Measurements from ENCODE around the gene UTP20.
A peak's percentile ranks its signal among the peaks of the same experiment; 100 is the strongest.
"Not testable (repeated sequence)": the region's sequence is repeated elsewhere in the genome, so short reads cannot be mapped to it uniquely, and the experiment has no call there.

UTP20 gene

GRCh38 chr12:101327051-101327450 lies 47.1 kb downstream of the UTP20 start:
- DNase-seq (ENCODE audit: low spot score) = no peak

- DNase-seq (ENCODE audit: low spot score) = no peak
Measured at GRCh38 chr12:101327546-101327945, 47.6 kb downstream of the UTP20 start.

DNA sequence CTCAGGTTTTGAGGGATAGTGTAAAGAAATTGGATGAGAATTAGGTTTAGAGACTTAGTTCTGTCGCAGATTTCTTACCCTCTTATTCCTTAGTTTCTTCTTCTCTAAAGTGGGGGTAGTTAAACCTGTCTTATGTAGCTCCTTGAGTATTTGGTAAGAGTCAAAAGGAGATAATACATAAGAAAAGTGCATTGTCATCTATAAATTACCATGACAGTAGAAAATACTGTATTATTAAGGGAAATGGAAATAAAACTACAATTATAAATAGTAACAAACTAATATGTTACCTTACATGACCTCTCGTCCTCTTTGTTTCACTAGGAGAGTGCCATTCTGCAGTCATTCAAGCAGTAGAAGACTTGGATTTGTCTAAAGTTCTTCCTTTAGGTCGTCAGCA lies 49.0 kb downstream of the UTP20 start:
- no peak for DNase-seq (ENCODE audit: low spot score)

GRCh38 chr12:101330631-101331030 lies 50.7 kb downstream of the UTP20 start:
- DNase-seq (ENCODE audit: low spot score) = no peak

DNA sequence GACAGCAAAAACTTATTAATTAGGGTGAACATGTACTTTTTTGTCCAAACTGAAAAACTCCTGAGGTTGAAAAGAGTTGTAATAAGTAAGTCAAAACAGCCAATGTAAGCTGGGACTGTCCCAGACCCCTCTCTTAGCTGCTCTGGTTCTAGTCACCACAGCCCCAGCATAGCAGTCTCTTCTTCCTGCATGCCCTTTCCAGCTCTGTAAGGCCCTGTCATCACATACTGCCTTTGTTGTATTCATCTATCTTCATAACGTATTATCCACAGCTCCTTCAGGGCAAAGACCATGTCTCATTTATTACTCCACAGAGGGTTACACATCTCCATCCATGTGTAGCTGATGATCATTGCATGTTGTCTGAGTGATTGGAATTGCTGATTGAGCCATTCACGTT lies 56.5 kb downstream of the UTP20 start:
- DNase-seq (ENCODE audit: low spot score) = no peak

DNA sequence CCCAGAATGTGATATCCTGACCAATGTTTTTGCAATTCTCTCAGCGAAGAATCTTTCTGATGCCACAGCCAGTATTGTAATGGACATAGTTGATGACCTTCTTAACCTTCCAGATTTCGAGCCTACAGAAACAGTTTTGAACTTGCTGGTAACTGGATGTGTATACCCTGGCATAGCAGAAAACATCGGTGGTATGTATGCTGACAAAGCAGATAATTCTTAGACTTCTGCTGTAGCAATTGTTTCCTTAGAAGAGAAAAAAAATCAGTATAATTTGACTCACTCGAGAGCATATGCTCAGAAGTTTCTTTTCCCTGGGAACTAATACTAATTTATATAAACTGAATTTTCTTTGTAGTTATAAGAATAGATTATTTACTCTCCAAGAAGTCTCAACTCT lies 58.2 kb downstream of the UTP20 start:
- DNase-seq (ENCODE audit: low spot score) = no peak

GRCh38 chr12:101343893-101344292 lies 64.0 kb downstream of the UTP20 start:
- no peak for DNase-seq (ENCODE audit: low spot score)

GRCh38 chr12:101351682-101352081 lies 71.8 kb downstream of the UTP20 start:
- DNase-seq (ENCODE audit: low spot score) = no peak

DNA sequence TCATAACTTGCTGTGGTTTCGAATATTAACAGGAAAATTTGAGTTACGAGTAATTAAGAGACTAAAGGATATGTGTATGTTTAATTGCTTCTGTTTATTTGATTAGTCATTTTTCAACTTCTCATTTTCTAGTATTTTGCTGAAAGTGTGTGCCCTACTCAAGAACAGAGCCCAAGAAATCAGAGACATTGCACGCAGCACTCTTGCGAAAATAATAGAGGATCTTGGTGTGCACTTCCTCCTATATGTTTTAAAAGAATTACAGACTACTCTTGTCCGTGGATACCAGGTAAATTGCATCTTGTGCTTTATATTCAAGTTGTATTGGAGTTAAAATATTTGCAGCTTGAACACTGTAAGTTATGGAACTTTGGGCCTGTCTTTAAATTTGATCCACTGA lies 76.9 kb downstream of the UTP20 start:
- DNase-seq (ENCODE audit: low spot score) = no peak

DNA sequence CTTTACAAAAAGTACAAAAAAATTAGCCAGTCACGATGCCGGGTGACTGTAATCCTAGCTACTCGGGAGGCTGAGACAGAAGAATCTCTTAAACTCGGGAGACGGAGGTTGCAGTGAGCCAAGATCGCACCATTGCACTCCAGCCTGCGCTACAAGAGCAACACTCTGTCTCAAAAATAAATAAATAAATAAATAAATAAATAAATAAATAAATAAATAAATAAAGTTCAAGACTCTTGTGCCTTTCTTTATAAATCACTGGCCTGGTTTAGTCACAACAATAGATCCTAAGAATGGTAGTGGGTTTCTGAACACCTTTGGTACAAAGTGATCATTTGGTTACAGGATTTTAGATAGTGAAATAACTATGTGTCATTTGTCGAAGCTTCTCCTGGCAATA lies 81.5 kb downstream of the UTP20 start:
- no peak for DNase-seq (ENCODE audit: low spot score)

- DNase-seq (ENCODE audit: low spot score) = no peak
Measured at GRCh38 chr12:101368016-101368415, 88.1 kb downstream of the UTP20 start.

GRCh38 chr12:101372431-101372830 lies 92.5 kb downstream of the UTP20 start:
- DNase-seq (ENCODE audit: low spot score) = no peak

- DNase-seq (ENCODE audit: low spot score) = no peak
Measured at GRCh38 chr12:101375573-101375972, 95.7 kb downstream of the UTP20 start.

- no peak for DNase-seq (ENCODE audit: low spot score)
Measured at GRCh38 chr12:101379149-101379548, 99.2 kb downstream of the UTP20 start.

DNA sequence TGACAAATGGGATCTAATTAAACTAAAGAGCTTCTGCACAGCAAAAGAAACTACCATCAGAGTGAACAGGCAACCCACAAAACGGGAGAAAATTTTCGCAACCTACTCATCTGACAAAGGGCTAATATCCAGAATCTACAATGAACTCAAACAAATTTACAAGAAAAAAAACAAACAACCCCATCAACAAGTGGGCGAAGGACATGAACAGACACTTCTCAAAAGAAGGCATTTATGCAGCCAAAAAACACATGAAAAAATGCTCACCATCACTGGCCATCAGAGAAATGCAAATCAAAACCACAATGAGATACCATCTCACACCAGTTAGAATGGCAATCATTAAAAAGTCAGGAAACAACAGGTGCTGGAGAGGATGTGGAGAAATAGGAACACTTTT lies 111.3 kb downstream of the UTP20 start:
- DNase-seq (ENCODE audit: low spot score) = not testable (repeated sequence)

- DNase-seq (ENCODE audit: low spot score) = no peak
Measured at GRCh38 chr12:101407049-101407435, 127.1 kb downstream of the UTP20 start.

GRCh38 chr12:101407436-101408345 lies 127.8 kb downstream of the UTP20 start, which contains the start of gene ARL1:
Gene ARL1, minus strand, starts transcription at chr12:101407772. Its CDS starts 127 bp downstream, at chr12:101407645.
- peak; percentile 94 for DNase-seq (ENCODE audit: low spot score)

DNA sequence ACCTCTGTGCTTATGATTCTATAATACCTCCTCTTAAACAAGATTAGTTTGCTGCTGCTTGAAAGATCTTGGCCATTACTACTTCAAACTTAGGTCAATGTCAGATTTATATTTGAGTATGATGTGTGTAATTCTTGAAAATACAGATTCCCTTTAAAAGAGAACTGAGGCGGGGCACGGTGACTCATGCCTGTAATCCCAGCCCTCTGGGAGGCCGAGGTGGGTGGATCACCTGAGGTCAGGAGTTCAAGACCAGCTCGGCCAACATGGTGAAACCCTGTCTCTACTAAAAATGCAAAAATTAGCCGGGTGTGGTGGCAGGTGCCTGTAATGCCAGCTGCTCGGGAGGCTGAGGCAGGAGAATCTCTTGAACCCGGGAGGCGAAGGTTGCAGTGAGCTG lies 130.3 kb downstream of the UTP20 start:
- not testable (repeated sequence) for DNase-seq (ENCODE audit: low spot score)

GRCh38 chr12:101414533-101415119 lies 134.7 kb downstream of the UTP20 start:
- peak; percentile 67 for DNase-seq (ENCODE audit: low spot score)

DNA sequence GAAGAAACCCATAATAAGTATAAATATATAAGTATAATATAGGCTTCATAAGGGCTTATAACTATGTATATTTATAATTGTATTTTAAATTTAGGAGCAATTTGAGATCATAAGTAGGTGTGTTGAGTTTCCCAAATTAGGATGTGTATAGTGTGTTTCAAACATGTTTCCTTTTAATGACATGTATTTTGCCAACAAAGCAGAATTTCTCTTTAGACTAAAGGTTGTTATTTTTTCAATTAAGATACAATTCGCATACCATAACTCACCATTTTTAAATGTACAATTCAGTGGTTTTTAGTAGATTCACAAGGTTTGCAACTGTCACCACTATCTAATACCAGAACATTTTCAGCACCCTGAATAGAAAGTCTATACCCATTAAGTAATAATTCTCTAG lies 135.3 kb downstream of the UTP20 start:
- DNase-seq (ENCODE audit: low spot score) = no peak

GRCh38 chr12:101422066-101422465 lies 142.2 kb downstream of the UTP20 start:
- not testable (repeated sequence) for DNase-seq (ENCODE audit: low spot score)

- no peak for DNase-seq (ENCODE audit: low spot score)
Measured at GRCh38 chr12:101424620-101425019, 144.7 kb downstream of the UTP20 start.

- no peak for DNase-seq (ENCODE audit: low spot score)
Measured at GRCh38 chr12:101430456-101430855, 150.6 kb downstream of the UTP20 start.

GRCh38 chr12:101436136-101436535 lies 156.2 kb downstream of the UTP20 start:
- DNase-seq (ENCODE audit: low spot score) = no peak
